Left ventricle myocardium inferior (tissue), 1 donor: ENCODE measurements around the gene AFAP1. TPM values are rescaled to one million over a fixed set of nuclear protein-coding genes. Genes with fewer than 3 reads are reported as not detected.

Experiments
- DNase-seq: peaks from one replicate; pipeline ENCODE4 v3.0.0-alpha.2; 2020
- H3K27ac ChIP-seq: fragments of 200-600 bp; replicated peaks from 2 replicates; pipeline ENCODE4 v1.8.0; 2021
- H3K27me3 ChIP-seq: fragments of 200-600 bp; 2 replicates; pipeline ENCODE4 v1.8.0; 2021; ENCODE audit warnings: low read depth
- H3K36me3 ChIP-seq: fragments of 200-600 bp; 2 replicates; pipeline ENCODE4 v1.8.0; 2021
- H3K4me1 ChIP-seq: fragments of 200-600 bp; 2 replicates; pipeline ENCODE4 v1.8.0; 2021
- H3K4me3 ChIP-seq: fragments of 200-600 bp; 2 replicates; pipeline ENCODE4 v1.8.0; 2021; ENCODE audit warnings: mild to moderate bottlenecking, moderate library complexity
- H3K9me3 ChIP-seq: fragments of 200-600 bp; replicated peaks from 2 replicates; pipeline ENCODE4 v1.8.0; 2021
- CTCF ChIP-seq: fragments of 200-600 bp; IDR thresholded peaks from 2 replicates; pipeline ENCODE4 v1.8.0; 2021; ENCODE audit warnings: antibody characterized with exemption, mild to moderate bottlenecking, borderline replicate concordance
- intact Hi-C: fragments of 100-400 bp; cut with micrococcal nuclease; formaldehyde crosslinking; loops from one replicate; pipeline ENCODE4 v1.11.0; 2022
- total RNA-seq: library from RNA; stranded (reverse); fragmentation: NEBNext Ultra II Directional; extraction: Animal tissue kit (Norgen Biotek cat#: 25700); gene quantifications from one replicate; pipeline ENCODE4 v1.2.1, GENCODE V29; 2021
- donor health status: DM: no; HTN: yes; CAD: no; lungs with severe emphysema.

AFAP1 gene
- total RNA-seq, 1 donor from 2014 or later, result 6.8 TPM

- peak overlapping the region; percentile 37 for H3K27ac ChIP-seq
- H3K27me3 ChIP-seq, result no peaks in the 10 kb centered on the region
- H3K9me3 ChIP-seq, result no peaks in the 10 kb centered on the region
- no peak overlapping the region for H3K4me3 ChIP-seq
- H3K4me1 ChIP-seq, result peaks cover 53% of the 10 kb centered on the region
- TF ChIP-seq CTCF, result no peak
- intact Hi-C loops, result no loop called here
- DNase-seq, result peak; percentile 51
- H3K36me3 ChIP-seq, result no peaks in the 10 kb centered on the region
These were observed 82.4 kb downstream of the AFAP1 start for GRCh38 chr4:7857238-7857701.

GRCh38 chr4:7855731-7856130 lies 83.9 kb downstream of the AFAP1 start:
- TF ChIP-seq CTCF, result no peak
- Histone ChIP-seq H3K36me3 (no peaks in the 10 kb centered on the region), H3K27ac (peak overlapping the region; percentile 42), H3K9me3 (no peaks in the 10 kb centered on the region), H3K27me3 (no peaks in the 10 kb centered on the region), H3K4me1 (peaks cover 41% of the 10 kb centered on the region), H3K4me3 (no peak overlapping the region)
- DNase-seq, result no peak
- intact Hi-C loops, result no loop called here

GRCh38 chr4:7854697-7855370 lies 84.8 kb downstream of the AFAP1 start:
- DNase-seq, result no peak
- intact Hi-C loops, result no loop called here
- H3K27me3 ChIP-seq, result no peaks in the 10 kb centered on the region
- H3K9me3 ChIP-seq, result no peaks in the 10 kb centered on the region
- peaks cover 37% of the 10 kb centered on the region for H3K4me1 ChIP-seq
- H3K4me3 ChIP-seq, result no peak overlapping the region
- no peak for TF ChIP-seq CTCF
- peak overlapping the region; percentile 42 for H3K27ac ChIP-seq
- H3K36me3 ChIP-seq, result peaks cover 5% of the 10 kb centered on the region

GRCh38 chr4:7854216-7854615 lies 85.4 kb downstream of the AFAP1 start:
- Histone ChIP-seq H3K27me3 (no peaks in the 10 kb centered on the region), H3K36me3 (peaks cover 5% of the 10 kb centered on the region), H3K4me3 (no peak overlapping the region), H3K9me3 (no peaks in the 10 kb centered on the region), H3K4me1 (peaks cover 37% of the 10 kb centered on the region), H3K27ac (no peak overlapping the region)
- TF ChIP-seq CTCF, result no peak
- intact Hi-C loops, result no loop called here
- no peak for DNase-seq

GRCh38 chr4:7853271-7853670 lies 86.4 kb downstream of the AFAP1 start:
- no peak overlapping the region for H3K4me3 ChIP-seq
- no peaks in the 10 kb centered on the region for H3K9me3 ChIP-seq
- H3K27me3 ChIP-seq, result no peaks in the 10 kb centered on the region
- DNase-seq, result no peak
- peaks cover 31% of the 10 kb centered on the region for H3K4me1 ChIP-seq
- intact Hi-C loops, result no loop called here
- no peak overlapping the region for H3K27ac ChIP-seq
- peaks cover 5% of the 10 kb centered on the region for H3K36me3 ChIP-seq
- TF ChIP-seq CTCF, result no peak
